Effector memory CD8-positive, alpha-beta T cell (primary cell): ENCODE data around the gene CCDC54.

ENCODE experiments used
- ATAC-seq: fragments of 150-1000 bp; cut with Tn5 transposase; replicated peaks from 2 replicates; pipeline ENCODE4 v1.10.0; 2021; ENCODE audit warnings: mild to moderate bottlenecking, moderate library complexity
- DNase-seq, 3 experiments: peaks; one replicate each; pipeline ENCODE4 v3.0.0; 2021
- H3K27ac Mint-ChIP-seq, 2 donors: one replicate each; pipeline ENCODE4 v1.8.0; 2022; ENCODE audit warnings: mild to moderate bottlenecking in 2 of 2, mixed read lengths in 2 of 2, moderate library complexity in 2 of 2
- H3K27me3 Mint-ChIP-seq, 2 donors: one replicate each; pipeline ENCODE4 v1.8.0; 2022; ENCODE audit warnings: mixed read lengths in 2 of 2
- H3K36me3 Mint-ChIP-seq: one replicate; pipeline ENCODE4 v1.8.0; 2022; ENCODE audit warnings: mild to moderate bottlenecking, moderate library complexity, mixed read lengths; ENCODE audit not compliant: insufficient read depth
- H3K4me1 Mint-ChIP-seq, 2 donors: one replicate each; pipeline ENCODE4 v1.8.0; 2022; ENCODE audit warnings: low read depth in 2 of 2, mixed read lengths in 2 of 2
- H3K4me3 Mint-ChIP-seq, 2 donors: one replicate each; pipeline ENCODE4 v1.8.0; 2022; ENCODE audit warnings: mild to moderate bottlenecking in 2 of 2, mixed read lengths in 2 of 2, moderate library complexity in 2 of 2
- H3K9me3 Mint-ChIP-seq, 2 donors: one replicate each; pipeline ENCODE4 v1.8.0; 2022; ENCODE audit warnings: mixed read lengths in 2 of 2

CCDC54 gene

GRCh38 chr3:107421881-107422280 is 44.6 kb downstream of the CCDC54 start:
- H3K27me3 Mint-ChIP-seq = peaks cover 21 to 31% of the 10 kb centered on the region in 2 donors
- DNase-seq (no peak), ATAC-seq (no peak)
- no peaks in the 10 kb centered on the region for H3K36me3 Mint-ChIP-seq
- no peak overlapping the region for H3K4me3 Mint-ChIP-seq
- no peak overlapping the region for H3K27ac Mint-ChIP-seq
- peaks cover 3% of the 10 kb centered on the region in 2 donors for H3K4me1 Mint-ChIP-seq
- H3K9me3 Mint-ChIP-seq = no peaks in the 10 kb centered on the region

GRCh38 chr3:107425033-107425432 is 47.8 kb downstream of the CCDC54 start:
- Mint-ChIP-seq H3K4me3 (no peak overlapping the region), H3K9me3 (no peaks in the 10 kb centered on the region), H3K4me1 (peaks cover 8 to 10% of the 10 kb centered on the region in 2 donors), H3K27ac (no peak overlapping the region), H3K27me3 (peaks cover 9 to 17% of the 10 kb centered on the region in 2 donors), H3K36me3 (no peaks in the 10 kb centered on the region)
- ATAC-seq (no peak), DNase-seq (no peak)

GRCh38 chr3:107426223-107426622 is 49.0 kb downstream of the CCDC54 start:
- H3K4me3 Mint-ChIP-seq = no peak overlapping the region
- no peak overlapping the region for H3K27ac Mint-ChIP-seq
- H3K9me3 Mint-ChIP-seq = no peaks in the 10 kb centered on the region
- H3K27me3 Mint-ChIP-seq = peaks cover 3 to 10% of the 10 kb centered on the region in 2 donors
- H3K4me1 Mint-ChIP-seq = peaks cover 11 to 13% of the 10 kb centered on the region in 2 donors
- DNase-seq (no peak), ATAC-seq (no peak)
- H3K36me3 Mint-ChIP-seq = no peaks in the 10 kb centered on the region
